ENCODE results near the gene GLRA1. TPM values are rescaled to one million over a fixed set of nuclear protein-coding genes. Genes with fewer than 3 reads are reported as not detected.

GLRA1 gene
- polyA plus RNA-seq, 1 donor: 0.03 TPM

DNA sequence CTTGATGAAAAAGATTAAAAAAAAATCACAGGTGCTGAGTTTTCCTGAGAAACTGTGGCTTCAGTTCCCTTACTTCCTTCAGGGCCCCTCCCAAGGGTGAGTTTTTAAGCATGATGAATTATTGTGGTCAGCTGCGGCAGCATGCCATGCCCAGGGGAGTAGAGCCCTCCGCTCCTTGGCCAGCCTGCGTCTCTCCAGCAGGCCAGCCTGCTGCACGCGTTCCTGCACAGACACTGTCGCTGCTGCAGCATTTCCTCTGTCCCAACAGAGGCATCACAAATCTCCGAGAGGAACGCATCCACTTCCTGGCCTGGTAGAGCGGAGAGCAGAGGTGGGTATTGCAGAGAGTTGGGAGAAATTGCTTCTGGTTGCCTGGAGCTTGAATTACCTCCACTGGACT lies 26.1 kb upstream of the GLRA1 start:
- no CpG with 5 or more reads among the region's 9 CpGs for WGBS (ENCODE audit: insufficient coverage, low lambda C conversion rate)
- DNase-seq: no peak
- Histone ChIP-seq H3K27ac (ENCODE audit: low read length) (no peak overlapping the region), H3K27me3 (ENCODE audit: control insufficient read depth, insufficient read depth, low read length) (no peaks in the 10 kb centered on the region), H3K9me3 (ENCODE audit: control insufficient read depth, low read depth, low read length) (no peaks in the 10 kb centered on the region), H3K4me3 (ENCODE audit: low read length) (no peak overlapping the region), H3K4me1 (ENCODE audit: control insufficient read depth, insufficient read depth, low read length) (no peaks in the 10 kb centered on the region), H3K36me3 (ENCODE audit: control insufficient read depth, insufficient read depth, low read length) (no peaks in the 10 kb centered on the region)

DNA sequence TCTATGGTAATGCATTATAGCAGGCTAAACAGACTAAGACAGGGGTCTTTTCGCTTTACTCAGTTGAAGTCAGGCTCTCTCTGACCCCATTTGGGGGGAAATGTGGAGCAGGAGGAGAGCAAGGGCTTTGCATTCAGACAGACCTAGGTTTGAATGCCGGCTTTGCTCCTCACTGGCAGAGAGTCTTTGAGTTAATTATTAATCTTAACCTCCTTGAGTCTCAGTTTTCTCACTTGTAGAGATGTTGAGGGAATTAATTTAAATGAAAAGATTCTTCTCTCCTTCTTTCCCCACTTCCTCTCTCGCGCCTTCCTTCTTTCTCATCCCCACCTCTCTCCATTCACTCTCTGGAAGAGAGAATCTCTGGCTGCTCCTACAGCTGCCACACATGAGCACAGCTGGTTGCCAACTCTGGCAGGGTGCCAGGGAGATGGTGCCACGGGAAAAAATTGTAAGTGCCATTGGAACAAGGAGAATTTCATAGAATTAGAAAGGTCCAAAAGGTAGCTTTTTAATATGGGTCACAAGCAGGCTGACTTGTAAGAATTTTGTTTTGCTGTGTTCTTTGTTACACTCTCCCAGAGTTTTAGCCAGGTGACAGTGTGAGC lies 25.2 kb upstream of the GLRA1 start:
- no peak for DNase-seq
- no peak overlapping the region for H3K27ac ChIP-seq (ENCODE audit: low read length)
- H3K9me3 ChIP-seq (ENCODE audit: control insufficient read depth, low read depth, low read length): no peaks in the 10 kb centered on the region
- no peak overlapping the region for H3K4me3 ChIP-seq (ENCODE audit: low read length)
- no peaks in the 10 kb centered on the region for H3K27me3 ChIP-seq (ENCODE audit: control insufficient read depth, insufficient read depth, low read length)
- H3K4me1 ChIP-seq (ENCODE audit: control insufficient read depth, insufficient read depth, low read length): no peaks in the 10 kb centered on the region
- H3K36me3 ChIP-seq (ENCODE audit: control insufficient read depth, insufficient read depth, low read length): no peaks in the 10 kb centered on the region
- 81% methylated on average over 2 of the region's 5 CpGs for WGBS (ENCODE audit: insufficient coverage, low lambda C conversion rate)

DNA sequence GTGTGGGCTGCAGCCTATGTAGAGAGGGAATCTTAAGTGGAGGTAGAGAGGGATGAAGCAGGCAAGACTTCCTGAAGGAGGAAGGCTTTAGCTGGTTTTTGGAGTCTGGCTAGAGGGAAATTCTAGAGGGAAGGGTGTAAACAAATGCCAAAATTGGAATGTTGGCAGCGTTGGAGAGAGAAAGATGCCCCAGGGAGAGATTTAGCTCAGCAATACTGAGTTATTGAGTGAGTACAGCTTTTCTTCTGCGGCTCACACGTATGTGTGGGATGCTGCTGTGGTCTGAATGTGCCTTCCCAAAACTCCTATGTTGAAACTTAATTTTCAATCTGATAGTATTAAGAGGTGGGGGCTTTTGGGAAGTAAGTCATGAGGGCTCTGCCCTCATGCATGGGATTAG lies 24.5 kb upstream of the GLRA1 start:
- no peak for DNase-seq
- Histone ChIP-seq H3K4me1 (ENCODE audit: control insufficient read depth, insufficient read depth, low read length) (no peaks in the 10 kb centered on the region), H3K27ac (ENCODE audit: low read length) (no peak overlapping the region), H3K36me3 (ENCODE audit: control insufficient read depth, insufficient read depth, low read length) (no peaks in the 10 kb centered on the region), H3K9me3 (ENCODE audit: control insufficient read depth, low read depth, low read length) (no peaks in the 10 kb centered on the region), H3K27me3 (ENCODE audit: control insufficient read depth, insufficient read depth, low read length) (no peaks in the 10 kb centered on the region), H3K4me3 (ENCODE audit: low read length) (no peak overlapping the region)
- no CpG with 5 or more reads among the region's 3 CpGs for WGBS (ENCODE audit: insufficient coverage, low lambda C conversion rate)

DNA sequence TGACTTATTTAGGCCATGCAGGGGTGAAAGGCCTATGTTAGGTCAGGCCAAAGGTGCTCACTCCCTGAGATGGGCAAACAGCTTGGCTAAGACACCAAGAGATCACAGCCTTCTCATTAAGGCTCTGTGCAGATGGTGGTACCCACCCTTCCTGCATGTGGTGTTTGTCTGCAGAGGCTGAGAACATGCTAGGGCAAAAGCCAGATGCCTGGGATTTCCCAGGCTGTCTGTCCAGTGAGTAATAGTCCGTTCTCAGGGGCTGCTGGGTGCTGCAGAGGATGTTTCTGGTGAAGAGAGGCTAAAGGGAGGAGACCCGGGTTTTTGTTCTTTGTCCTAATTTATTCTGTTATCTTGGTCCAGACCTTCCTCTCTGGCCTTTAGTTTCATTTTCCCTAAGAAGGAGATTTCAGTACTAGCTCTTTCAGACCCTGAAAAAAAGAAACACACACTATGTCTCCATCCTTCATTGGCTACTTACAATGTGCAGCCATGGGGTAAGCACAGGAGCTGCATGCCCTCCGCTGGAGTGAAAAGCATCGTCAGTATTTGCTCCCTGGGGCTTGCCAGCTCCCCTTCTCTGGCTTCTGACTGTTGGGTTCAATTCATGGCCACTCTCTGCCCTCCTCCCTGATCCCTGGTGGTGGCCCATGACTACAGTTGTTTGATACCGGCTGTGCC lies 23.4 kb upstream of the GLRA1 start:
- no peak overlapping the region for H3K27ac ChIP-seq (ENCODE audit: low read length)
- no CpG with 5 or more reads among the region's 5 CpGs for WGBS (ENCODE audit: insufficient coverage, low lambda C conversion rate)

DNA sequence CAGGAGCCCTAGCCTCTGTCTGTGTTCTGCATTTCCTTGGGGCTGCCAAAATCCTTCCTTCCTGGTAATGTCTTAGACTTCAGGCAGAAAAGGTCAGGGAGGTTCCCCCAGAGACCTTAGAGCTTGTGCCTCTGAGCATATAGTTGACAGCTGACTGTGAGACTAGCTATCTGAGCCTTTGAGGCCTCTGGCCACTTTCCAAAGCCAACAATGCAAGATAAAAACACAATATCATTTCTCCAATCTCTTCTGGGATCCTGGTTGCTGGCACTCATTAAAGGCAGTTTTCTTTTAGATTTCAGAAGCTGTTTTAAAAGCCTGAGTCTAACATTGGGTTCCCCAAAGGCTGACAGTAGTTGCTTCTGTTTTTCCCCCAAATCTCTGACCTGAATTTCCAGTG lies 13.2 kb upstream of the GLRA1 start:
- no peaks in the 10 kb centered on the region for H3K4me1 ChIP-seq (ENCODE audit: control insufficient read depth, insufficient read depth, low read length)
- H3K4me3 ChIP-seq (ENCODE audit: low read length): no peak overlapping the region
- H3K36me3 ChIP-seq (ENCODE audit: control insufficient read depth, insufficient read depth, low read length): no peaks in the 10 kb centered on the region
- H3K27me3 ChIP-seq (ENCODE audit: control insufficient read depth, insufficient read depth, low read length): no peaks in the 10 kb centered on the region
- H3K27ac ChIP-seq (ENCODE audit: low read length): no peak overlapping the region
- no peaks in the 10 kb centered on the region for H3K9me3 ChIP-seq (ENCODE audit: control insufficient read depth, low read depth, low read length)
- no peak for DNase-seq

More for the DNA sequence above, 23.4 kb upstream of the GLRA1 start:
- no peaks in the 10 kb centered on the region for H3K4me1 ChIP-seq (ENCODE audit: control insufficient read depth, insufficient read depth, low read length)
- no peak for DNase-seq
- no peaks in the 10 kb centered on the region for H3K27me3 ChIP-seq (ENCODE audit: control insufficient read depth, insufficient read depth, low read length)
- no peak overlapping the region for H3K4me3 ChIP-seq (ENCODE audit: low read length)
- H3K36me3 ChIP-seq (ENCODE audit: control insufficient read depth, insufficient read depth, low read length): no peaks in the 10 kb centered on the region
- H3K9me3 ChIP-seq (ENCODE audit: control insufficient read depth, low read depth, low read length): no peaks in the 10 kb centered on the region

DNA sequence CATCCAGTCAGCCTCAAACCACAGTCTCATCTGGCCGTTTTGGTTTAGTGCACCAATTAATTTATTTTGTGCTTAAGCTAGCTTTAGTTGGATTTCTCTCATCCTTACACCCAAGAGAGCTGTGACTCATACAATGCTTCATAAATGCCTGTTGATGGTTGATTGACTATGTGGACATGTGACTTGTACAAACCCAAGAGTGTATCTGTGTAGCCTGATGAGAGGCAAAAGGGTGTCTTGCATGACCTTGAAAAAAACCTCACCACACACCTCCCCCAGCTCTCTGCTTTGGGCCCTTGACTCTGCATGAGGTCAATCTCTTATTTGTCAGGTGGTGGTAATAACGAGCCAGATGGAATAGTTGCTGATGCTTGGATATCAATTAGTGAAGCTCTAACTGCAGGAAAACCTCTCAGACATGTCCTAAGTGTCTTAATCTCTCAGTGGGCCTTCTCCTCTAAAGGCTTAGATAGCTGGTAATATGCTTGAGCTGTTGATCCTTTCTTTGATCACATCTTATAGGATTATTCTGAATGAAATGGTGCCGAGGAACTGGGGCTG lies 10.6 kb upstream of the GLRA1 start:
- H3K4me3 ChIP-seq (ENCODE audit: low read length): no peak overlapping the region
- no CpG with 5 or more reads among the region's 3 CpGs for WGBS (ENCODE audit: insufficient coverage, low lambda C conversion rate)
- H3K36me3 ChIP-seq (ENCODE audit: control insufficient read depth, insufficient read depth, low read length): no peaks in the 10 kb centered on the region
- H3K27ac ChIP-seq (ENCODE audit: low read length): no peak overlapping the region
- no peaks in the 10 kb centered on the region for H3K4me1 ChIP-seq (ENCODE audit: control insufficient read depth, insufficient read depth, low read length)
- peaks cover 9% of the 10 kb centered on the region for H3K9me3 ChIP-seq (ENCODE audit: control insufficient read depth, low read depth, low read length)
- DNase-seq: no peak
- H3K27me3 ChIP-seq (ENCODE audit: control insufficient read depth, insufficient read depth, low read length): no peaks in the 10 kb centered on the region

DNA sequence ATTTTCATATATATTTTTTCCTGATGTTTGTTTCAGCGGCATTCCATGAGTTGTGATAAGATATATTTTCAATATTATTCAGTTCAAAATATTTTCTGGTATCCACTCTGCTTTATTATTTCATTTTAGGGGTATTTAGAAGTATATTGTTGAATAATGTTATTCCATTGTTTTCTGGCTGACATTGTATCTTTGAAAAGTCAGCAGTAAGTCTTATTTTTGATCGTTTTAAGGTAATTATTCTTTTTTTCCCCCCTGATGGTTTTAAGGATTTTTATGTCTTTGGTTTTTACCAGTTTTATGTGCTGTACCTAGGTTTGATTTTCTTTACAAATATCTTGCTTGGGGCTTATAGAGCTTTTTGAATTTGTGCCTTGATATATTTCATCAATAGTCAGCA lies 6.6 kb upstream of the GLRA1 start:
- Histone ChIP-seq H3K36me3 (ENCODE audit: control insufficient read depth, insufficient read depth, low read length) (no peaks in the 10 kb centered on the region), H3K4me1 (ENCODE audit: control insufficient read depth, insufficient read depth, low read length) (no peaks in the 10 kb centered on the region), H3K9me3 (ENCODE audit: control insufficient read depth, low read depth, low read length) (peaks cover 9% of the 10 kb centered on the region), H3K27ac (ENCODE audit: low read length) (no peak overlapping the region), H3K27me3 (ENCODE audit: control insufficient read depth, insufficient read depth, low read length) (peaks cover 1% of the 10 kb centered on the region), H3K4me3 (ENCODE audit: low read length) (no peak overlapping the region)
- 93% methylated on average over 2 of the region's 2 CpGs for WGBS (ENCODE audit: insufficient coverage, low lambda C conversion rate)
- DNase-seq: no peak

DNA sequence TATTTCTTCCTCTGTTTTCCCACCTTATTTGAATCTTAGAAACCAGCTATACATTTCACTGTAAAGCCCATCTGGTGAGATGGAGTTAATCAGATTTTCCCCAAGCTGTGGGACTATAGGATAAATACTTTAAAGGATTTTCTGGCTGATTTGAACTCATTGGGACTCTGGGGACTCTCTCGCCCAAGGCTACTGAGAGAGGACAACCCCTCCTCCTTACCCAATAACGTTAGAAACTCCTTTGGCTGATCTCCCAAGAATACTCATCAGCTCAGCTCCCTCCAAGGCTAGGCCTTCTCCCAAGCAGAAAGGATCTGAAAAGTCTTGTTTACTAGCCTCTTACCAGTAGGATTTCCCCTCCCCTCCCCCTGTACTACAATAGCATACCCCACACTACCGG lies 1.5 kb upstream of the GLRA1 start:
- WGBS (ENCODE audit: insufficient coverage, low lambda C conversion rate): no CpG with 5 or more reads among the region's 3 CpGs
- H3K4me3 ChIP-seq (ENCODE audit: low read length): no peak overlapping the region
- H3K4me1 ChIP-seq (ENCODE audit: control insufficient read depth, insufficient read depth, low read length): no peaks in the 10 kb centered on the region
- peaks cover 4% of the 10 kb centered on the region for H3K9me3 ChIP-seq (ENCODE audit: control insufficient read depth, low read depth, low read length)
- no peak for DNase-seq
- no peaks in the 10 kb centered on the region for H3K36me3 ChIP-seq (ENCODE audit: control insufficient read depth, insufficient read depth, low read length)
- no peak overlapping the region for H3K27ac ChIP-seq (ENCODE audit: low read length)
- H3K27me3 ChIP-seq (ENCODE audit: control insufficient read depth, insufficient read depth, low read length): peaks cover 16% of the 10 kb centered on the region

DNA sequence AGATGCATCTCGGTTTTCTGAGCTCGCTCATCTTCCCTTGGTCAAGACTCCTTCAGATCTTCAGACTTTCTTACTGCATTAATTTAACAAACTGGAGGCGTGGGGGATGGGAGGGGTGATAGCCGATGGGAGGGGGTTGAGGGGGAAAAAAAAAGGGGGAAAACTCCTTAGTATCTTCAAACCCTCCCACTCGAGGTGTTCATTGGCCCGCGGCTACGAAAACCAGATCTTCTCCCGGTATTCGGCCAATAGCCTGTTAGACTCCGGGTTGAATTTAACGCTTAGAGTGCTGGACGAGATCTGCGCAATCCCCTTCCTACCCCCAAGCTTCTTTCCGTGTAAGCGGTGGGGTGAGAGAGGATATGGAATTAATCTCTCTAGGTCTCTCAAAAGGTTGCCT lies 689 bp upstream of the GLRA1 start:
- H3K4me3 ChIP-seq (ENCODE audit: low read length): no peak overlapping the region
- no peak overlapping the region for H3K27ac ChIP-seq (ENCODE audit: low read length)
- H3K36me3 ChIP-seq (ENCODE audit: control insufficient read depth, insufficient read depth, low read length): no peaks in the 10 kb centered on the region
- H3K9me3 ChIP-seq (ENCODE audit: control insufficient read depth, low read depth, low read length): peaks cover 3% of the 10 kb centered on the region
- H3K4me1 ChIP-seq (ENCODE audit: control insufficient read depth, insufficient read depth, low read length): no peaks in the 10 kb centered on the region
- H3K27me3 ChIP-seq (ENCODE audit: control insufficient read depth, insufficient read depth, low read length): peaks cover 16% of the 10 kb centered on the region
- WGBS (ENCODE audit: insufficient coverage, low lambda C conversion rate): 20% methylated on average over 2 of the region's 16 CpGs
- no peak for DNase-seq

DNA sequence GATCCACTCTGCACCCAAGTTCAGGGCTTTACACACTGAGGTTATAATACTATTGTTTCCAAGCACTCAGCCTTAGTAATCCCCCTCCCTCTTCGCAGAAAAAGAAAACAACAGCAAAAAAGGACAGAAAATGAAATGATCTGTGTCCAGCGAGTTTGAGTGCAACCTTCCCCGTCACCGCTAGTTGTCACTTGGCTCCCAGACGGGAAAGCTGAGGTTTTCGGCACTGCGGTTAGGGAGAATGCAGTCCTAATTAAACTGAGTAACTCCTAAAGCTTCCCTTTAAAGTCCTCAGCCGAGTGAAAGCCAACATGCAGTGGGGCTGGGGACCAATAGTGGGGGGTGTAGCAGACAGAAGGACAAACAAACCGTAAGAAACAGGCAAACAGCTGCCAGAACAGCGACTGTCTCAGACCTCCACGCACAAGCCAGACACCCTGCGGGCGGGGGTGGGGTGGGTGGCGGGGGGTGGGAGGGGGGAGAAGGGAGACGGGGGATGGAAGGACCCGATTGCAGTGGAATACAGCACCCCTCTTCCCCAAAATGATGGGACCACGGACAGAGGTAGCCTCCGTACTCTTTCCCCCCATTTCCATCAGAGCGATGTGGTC lies 680 bp downstream of the GLRA1 start:
- Histone ChIP-seq H3K4me1 (ENCODE audit: control insufficient read depth, insufficient read depth, low read length) (no peaks in the 10 kb centered on the region), H3K9me3 (ENCODE audit: control insufficient read depth, low read depth, low read length) (peaks cover 3% of the 10 kb centered on the region), H3K27me3 (ENCODE audit: control insufficient read depth, insufficient read depth, low read length) (peaks cover 16% of the 10 kb centered on the region), H3K4me3 (ENCODE audit: low read length) (no peak overlapping the region), H3K36me3 (ENCODE audit: control insufficient read depth, insufficient read depth, low read length) (no peaks in the 10 kb centered on the region), H3K27ac (ENCODE audit: low read length) (no peak overlapping the region)
- no peak for DNase-seq
- WGBS (ENCODE audit: insufficient coverage, low lambda C conversion rate): no CpG with 5 or more reads among the region's 19 CpGs
